Measurements from ENCODE around the gene ANKS1B. TPM values are rescaled to one million over a fixed set of nuclear protein-coding genes. Genes with fewer than 3 reads are reported as not detected.
"Not testable (repeated sequence)": the region's sequence is repeated elsewhere in the genome, so short reads cannot be mapped to it uniquely, and the experiment has no call there.

The ANKS1B gene
- total RNA-seq, 3 donors from 2014 or later, result 0.05 to 0.56 (median 0.16) TPM

DNA sequence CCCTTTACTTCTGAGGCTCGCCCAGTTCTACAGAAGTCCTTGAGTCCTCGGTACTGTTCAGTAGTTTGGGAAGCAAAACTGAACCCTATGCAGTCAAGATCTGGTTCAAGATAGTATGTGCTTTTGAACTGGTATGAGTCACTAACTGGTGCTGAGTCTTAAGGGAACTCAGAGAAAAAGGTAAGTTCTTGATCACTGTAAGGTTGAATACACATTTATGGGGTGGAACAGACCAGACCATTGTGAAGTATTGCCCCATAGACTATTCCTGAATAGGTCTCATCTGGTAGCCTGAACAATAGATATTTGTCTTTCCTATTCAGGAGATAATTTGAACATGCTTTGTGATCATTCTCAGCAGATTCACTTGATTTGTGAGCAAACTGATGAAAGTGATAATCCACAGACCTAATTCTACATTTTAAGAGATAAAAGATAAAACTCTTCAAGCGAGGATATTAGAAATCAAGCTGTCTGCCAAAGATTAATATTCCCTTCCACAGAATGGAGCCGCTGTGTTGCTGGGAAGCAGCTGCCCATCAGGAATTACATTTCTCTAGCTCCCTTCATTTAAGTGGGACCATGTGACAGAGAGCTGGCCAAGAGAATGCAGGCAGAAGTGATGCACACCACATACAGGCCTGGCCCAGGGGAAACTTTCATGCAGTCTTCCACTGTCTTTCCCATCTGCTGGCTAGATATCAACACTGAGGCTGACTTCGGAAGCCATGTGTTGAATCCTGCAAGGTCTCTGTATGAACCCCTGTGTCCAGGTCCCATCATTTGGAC is 707.0 kb downstream of the ANKS1B start:
- no peak for ATAC-seq
- Mint-ChIP-seq H3K27me3 (ENCODE audit: low read depth) (no peaks in the 10 kb centered on the region), H3K4me1 (ENCODE audit: low read depth) (no peaks in the 10 kb centered on the region)

DNA sequence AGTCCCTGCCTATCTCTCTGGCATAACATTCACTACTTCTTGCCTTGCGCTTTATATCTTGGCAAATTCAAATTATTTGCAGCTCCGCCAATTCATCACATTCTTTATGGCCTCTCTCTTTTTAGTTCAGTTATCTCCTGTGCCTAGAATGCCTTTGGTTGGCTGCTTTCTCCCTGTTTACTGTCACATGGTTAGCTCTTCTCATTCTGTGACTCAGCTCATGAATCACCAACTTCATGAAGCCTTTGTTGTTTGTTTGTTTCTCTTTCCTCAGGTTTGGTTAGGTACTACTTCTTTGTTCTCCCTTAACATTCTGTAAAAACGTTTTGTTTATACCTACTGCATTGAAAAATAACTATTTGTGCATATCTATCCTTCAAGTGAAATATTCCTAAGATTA is 713.7 kb downstream of the ANKS1B start:
- H3K4me3 Mint-ChIP-seq, result no peak overlapping the region
- H3K4me1 Mint-ChIP-seq (ENCODE audit: low read depth), result no peaks in the 10 kb centered on the region
- H3K27me3 Mint-ChIP-seq (ENCODE audit: low read depth), result no peaks in the 10 kb centered on the region
- ATAC-seq (no peak), DNase-seq (no peak)
- no peaks in the 10 kb centered on the region for H3K36me3 Mint-ChIP-seq (ENCODE audit: insufficient read depth)
- H3K9me3 Mint-ChIP-seq, result peaks cover 23% of the 10 kb centered on the region

More for the DNA sequence above, 707.0 kb downstream of the ANKS1B start:
- DNase-seq, result no peak
- no peak overlapping the region for H3K4me3 Mint-ChIP-seq
- H3K36me3 Mint-ChIP-seq (ENCODE audit: insufficient read depth), result no peaks in the 10 kb centered on the region
- H3K9me3 Mint-ChIP-seq, result peaks cover 13% of the 10 kb centered on the region

DNA sequence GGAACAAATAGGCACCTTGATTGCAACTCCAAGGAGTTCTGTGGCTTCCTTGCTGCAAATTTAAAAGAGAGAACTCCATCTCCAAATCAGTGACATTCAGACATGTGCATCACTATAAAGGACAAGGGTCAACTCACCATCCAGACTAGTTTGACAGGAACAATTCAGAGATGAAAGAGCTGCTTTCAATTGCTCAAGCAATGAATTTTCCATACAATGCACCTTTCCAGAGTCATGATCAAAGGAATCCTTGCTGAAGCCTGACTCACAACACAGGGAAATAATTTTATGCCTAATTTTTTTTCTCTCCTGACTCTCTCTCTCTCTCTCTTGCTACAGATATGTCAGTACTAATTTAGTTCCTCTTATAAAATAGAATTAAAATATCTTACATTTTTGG is 717.7 kb downstream of the ANKS1B start:
- no peaks in the 10 kb centered on the region for H3K27me3 Mint-ChIP-seq (ENCODE audit: low read depth)
- no peak overlapping the region for H3K4me3 Mint-ChIP-seq
- H3K4me1 Mint-ChIP-seq (ENCODE audit: low read depth), result no peaks in the 10 kb centered on the region
- H3K9me3 Mint-ChIP-seq, result peaks cover 18% of the 10 kb centered on the region
- H3K36me3 Mint-ChIP-seq (ENCODE audit: insufficient read depth), result no peaks in the 10 kb centered on the region
- no peak for DNase-seq
- no peak for ATAC-seq

DNA sequence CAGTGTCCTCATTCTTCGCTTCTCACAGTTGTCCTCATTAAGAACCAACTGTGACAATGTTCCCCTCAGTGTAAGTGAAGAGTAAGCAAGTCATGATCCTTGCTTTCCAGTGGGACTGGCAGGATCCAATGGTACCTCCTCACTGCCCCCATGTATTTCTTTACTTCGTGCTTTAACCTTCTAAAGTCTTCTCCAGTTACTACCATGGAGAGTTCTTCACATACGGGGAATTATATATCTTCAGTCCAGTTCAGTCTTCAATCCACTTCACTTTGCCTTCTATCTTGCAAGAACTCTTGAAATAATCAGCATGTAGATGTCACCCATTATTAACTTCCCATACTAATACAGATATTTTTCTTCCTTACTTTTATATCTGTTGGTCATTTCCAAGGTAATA is 719.1 kb downstream of the ANKS1B start:
- no peaks in the 10 kb centered on the region for H3K36me3 Mint-ChIP-seq (ENCODE audit: insufficient read depth)
- H3K4me3 Mint-ChIP-seq, result no peak overlapping the region
- ATAC-seq, result no peak
- H3K9me3 Mint-ChIP-seq, result peaks cover 10% of the 10 kb centered on the region
- H3K27me3 Mint-ChIP-seq (ENCODE audit: low read depth), result no peaks in the 10 kb centered on the region
- no peak for DNase-seq
- H3K4me1 Mint-ChIP-seq (ENCODE audit: low read depth), result no peaks in the 10 kb centered on the region

DNA sequence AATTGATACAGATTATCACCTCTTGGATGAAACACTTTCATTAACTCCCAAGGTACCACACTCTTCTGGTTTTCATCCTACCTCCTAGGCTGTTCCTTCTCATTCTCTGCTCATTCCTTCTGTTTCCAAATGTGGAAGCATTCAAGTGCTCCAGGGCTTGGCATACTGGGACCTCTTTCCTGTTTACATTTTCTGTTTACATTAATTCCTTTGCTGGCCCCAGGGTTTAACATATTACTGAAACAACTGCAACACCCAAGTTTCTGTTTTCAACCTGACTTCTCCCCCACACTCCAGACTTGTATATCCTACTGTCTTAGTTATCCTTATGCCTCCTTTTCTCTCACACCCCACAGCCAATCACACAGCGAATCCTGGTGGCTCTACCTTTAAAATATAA is 723.5 kb downstream of the ANKS1B start:
- H3K9me3 Mint-ChIP-seq, result peaks cover 5% of the 10 kb centered on the region
- no peak overlapping the region for H3K4me3 Mint-ChIP-seq
- no peaks in the 10 kb centered on the region for H3K27me3 Mint-ChIP-seq (ENCODE audit: low read depth)
- ATAC-seq, result no peak
- H3K36me3 Mint-ChIP-seq (ENCODE audit: insufficient read depth), result no peaks in the 10 kb centered on the region
- no peak for DNase-seq
- H3K4me1 Mint-ChIP-seq (ENCODE audit: low read depth), result no peaks in the 10 kb centered on the region

DNA sequence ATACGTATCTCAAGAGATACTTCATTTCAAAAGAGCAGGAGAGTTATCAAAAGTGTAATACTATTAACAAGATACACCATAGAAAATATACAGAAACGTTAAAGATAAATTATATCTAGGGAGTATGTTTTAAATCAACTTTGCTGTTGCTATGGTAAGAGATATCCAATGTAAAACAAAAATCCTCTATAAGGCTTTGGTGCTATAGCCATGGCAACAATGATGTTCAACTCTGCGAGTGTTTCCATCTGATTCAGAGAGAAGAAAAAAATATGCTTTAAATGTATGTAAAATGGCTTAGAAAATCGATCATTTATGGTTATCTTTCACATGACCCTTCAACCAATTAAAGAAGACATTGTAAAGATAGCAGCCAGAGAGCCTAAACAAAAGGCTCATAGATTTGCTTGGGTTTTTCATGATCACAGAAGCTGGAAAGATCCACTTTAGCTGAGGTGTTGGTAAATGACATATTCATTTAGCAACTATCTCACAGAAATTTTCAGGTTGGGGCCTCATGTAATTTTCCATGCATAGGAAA is 724.2 kb downstream of the ANKS1B start:
- Mint-ChIP-seq H3K36me3 (ENCODE audit: insufficient read depth) (no peaks in the 10 kb centered on the region), H3K9me3 (peaks cover 2% of the 10 kb centered on the region), H3K27me3 (ENCODE audit: low read depth) (no peaks in the 10 kb centered on the region), H3K4me1 (ENCODE audit: low read depth) (no peaks in the 10 kb centered on the region), H3K4me3 (no peak overlapping the region)
- DNase-seq (no peak), ATAC-seq (no peak)

DNA sequence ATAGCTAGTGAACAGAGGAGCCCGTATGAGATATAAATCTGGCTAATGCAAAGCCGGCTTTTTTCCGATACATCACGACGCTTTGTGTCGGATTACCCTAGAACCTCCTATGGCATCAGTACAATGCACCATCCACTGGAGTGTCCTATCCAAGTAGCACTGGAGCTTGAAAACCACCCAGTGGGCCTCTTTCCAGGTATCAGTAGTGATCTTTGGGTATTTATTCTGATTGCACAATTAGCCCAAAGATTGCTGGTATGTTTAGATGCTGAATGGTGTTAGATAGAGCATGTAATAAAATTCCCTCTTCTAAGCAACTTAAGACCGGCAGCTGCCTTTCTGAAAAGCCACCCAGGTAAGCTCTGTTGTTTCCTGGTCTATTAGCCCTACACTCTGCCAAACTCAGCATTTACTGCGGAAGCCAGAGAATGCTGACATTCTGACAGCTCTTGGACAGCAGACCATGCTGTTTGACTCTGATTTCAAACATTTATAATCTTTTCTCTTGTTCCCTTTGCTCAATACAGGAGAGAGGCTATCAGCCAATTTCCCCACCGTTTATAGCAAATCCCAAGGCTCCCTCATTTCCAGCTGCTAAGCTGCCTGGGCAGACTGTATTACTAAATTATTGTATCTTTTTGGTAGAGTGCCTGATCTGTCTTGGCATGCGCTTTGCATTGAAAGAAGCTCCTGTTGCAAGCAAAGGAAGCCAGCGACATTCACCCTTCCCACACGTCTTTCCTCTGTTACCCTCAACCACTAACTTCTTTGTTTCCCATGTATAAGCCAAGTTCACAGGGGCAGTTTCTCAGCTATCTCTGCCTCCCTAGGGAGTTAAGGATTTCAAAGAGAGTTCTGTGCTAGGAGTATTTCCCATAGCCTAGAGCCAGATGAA is 725.4 kb downstream of the ANKS1B start:
- no peaks in the 10 kb centered on the region for H3K4me1 Mint-ChIP-seq (ENCODE audit: low read depth)
- H3K9me3 Mint-ChIP-seq, result no peaks in the 10 kb centered on the region
- H3K4me3 Mint-ChIP-seq, result no peak overlapping the region
- H3K27me3 Mint-ChIP-seq (ENCODE audit: low read depth), result no peaks in the 10 kb centered on the region
- no peak for DNase-seq
- no peaks in the 10 kb centered on the region for H3K36me3 Mint-ChIP-seq (ENCODE audit: insufficient read depth)
- ATAC-seq, result no peak

DNA sequence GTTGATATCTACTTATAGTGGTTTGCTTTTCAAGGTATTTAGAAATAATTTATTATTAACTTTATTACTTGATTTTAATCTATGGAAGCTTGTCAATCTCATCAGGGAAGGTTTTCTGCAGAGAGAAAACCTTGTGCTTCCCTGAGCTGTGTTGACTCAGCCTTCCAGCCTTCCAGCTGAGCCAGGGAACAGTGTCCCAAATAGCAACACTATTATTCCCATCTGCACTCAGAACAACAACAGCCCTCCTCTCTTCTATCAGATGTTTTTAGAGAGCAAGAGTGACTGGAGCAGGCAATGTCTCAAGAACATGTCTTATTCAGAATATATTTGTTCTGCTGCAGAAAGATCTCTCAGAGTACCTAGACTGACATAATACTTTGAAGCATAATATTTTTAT is 727.1 kb downstream of the ANKS1B start:
- Mint-ChIP-seq H3K4me3 (no peak overlapping the region), H3K4me1 (ENCODE audit: low read depth) (no peaks in the 10 kb centered on the region), H3K36me3 (ENCODE audit: insufficient read depth) (no peaks in the 10 kb centered on the region), H3K9me3 (no peaks in the 10 kb centered on the region), H3K27me3 (ENCODE audit: low read depth) (no peaks in the 10 kb centered on the region)
- ATAC-seq, result no peak
- no peak for DNase-seq

DNA sequence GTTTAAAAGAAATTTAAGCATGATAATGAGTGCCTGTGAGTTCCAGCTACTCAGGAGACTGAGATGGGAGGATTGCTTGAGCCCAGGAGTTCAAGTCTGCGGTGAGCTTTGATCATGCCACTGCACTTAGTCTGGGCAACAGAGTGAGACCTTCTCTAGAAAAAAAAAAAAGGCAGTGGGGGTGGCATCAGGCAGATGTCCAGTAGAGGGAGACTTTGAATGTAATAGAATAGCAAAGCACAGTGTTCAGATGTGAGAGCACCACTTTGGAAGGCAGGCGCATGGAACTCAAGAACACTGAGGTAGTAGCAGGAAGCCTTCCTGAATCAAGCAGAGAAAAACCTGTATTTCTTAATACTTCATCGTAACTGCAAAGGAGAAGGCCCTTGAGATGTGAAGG is 731.7 kb downstream of the ANKS1B start:
- Mint-ChIP-seq H3K9me3 (no peaks in the 10 kb centered on the region), H3K36me3 (ENCODE audit: insufficient read depth) (no peaks in the 10 kb centered on the region), H3K4me3 (no peak overlapping the region), H3K4me1 (ENCODE audit: low read depth) (no peaks in the 10 kb centered on the region), H3K27me3 (ENCODE audit: low read depth) (no peaks in the 10 kb centered on the region)
- no peak for ATAC-seq
- DNase-seq, result no peak

DNA sequence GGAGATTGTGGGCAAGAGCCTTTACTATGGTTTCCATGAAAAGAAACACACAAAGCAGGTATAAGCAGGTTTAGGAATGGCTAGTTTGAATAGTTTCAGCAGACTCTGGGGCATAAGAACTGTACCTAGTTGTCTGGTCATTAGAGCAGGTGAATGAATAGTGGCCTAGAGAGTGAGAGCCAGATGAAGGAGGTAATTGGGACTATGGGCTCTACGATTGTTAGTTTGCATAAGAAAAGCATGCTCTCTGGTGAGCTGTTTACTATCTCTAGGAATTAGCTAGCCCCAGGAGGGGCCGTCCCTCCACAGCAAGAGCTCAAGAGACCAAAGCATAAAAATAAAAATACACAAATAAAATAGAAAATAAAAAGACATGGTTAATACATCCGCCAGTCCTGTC is 734.6 kb downstream of the ANKS1B start:
- ATAC-seq (no peak), DNase-seq (no peak)
- H3K9me3 Mint-ChIP-seq, result no peaks in the 10 kb centered on the region
- H3K4me3 Mint-ChIP-seq, result no peak overlapping the region
- H3K27me3 Mint-ChIP-seq (ENCODE audit: low read depth), result no peaks in the 10 kb centered on the region
- H3K36me3 Mint-ChIP-seq (ENCODE audit: insufficient read depth), result no peaks in the 10 kb centered on the region
- H3K4me1 Mint-ChIP-seq (ENCODE audit: low read depth), result no peaks in the 10 kb centered on the region

DNA sequence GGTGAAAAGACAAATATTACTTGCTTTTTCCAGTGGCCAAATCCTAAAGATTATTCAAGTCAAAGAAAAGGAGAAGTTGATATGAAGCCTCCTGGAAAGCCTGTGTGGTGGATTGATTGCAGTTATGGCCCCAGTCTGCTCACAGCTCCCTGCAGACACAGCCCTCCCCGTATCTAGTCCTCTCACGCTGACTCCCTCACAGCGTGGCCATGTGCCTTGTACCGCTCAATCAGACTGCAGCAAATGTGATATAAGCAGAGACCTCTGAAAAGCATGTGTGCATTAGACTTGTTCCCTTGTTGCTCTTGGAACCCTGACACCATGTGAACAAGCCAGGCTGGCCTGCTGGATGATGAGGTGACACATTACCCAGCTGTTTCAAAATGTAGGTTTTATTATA is 735.2 kb downstream of the ANKS1B start:
- H3K27me3 Mint-ChIP-seq (ENCODE audit: low read depth), result no peaks in the 10 kb centered on the region
- H3K9me3 Mint-ChIP-seq, result no peaks in the 10 kb centered on the region
- no peaks in the 10 kb centered on the region for H3K4me1 Mint-ChIP-seq (ENCODE audit: low read depth)
- H3K4me3 Mint-ChIP-seq, result no peak overlapping the region
- no peaks in the 10 kb centered on the region for H3K36me3 Mint-ChIP-seq (ENCODE audit: insufficient read depth)
- ATAC-seq (no peak), DNase-seq (no peak)

DNA sequence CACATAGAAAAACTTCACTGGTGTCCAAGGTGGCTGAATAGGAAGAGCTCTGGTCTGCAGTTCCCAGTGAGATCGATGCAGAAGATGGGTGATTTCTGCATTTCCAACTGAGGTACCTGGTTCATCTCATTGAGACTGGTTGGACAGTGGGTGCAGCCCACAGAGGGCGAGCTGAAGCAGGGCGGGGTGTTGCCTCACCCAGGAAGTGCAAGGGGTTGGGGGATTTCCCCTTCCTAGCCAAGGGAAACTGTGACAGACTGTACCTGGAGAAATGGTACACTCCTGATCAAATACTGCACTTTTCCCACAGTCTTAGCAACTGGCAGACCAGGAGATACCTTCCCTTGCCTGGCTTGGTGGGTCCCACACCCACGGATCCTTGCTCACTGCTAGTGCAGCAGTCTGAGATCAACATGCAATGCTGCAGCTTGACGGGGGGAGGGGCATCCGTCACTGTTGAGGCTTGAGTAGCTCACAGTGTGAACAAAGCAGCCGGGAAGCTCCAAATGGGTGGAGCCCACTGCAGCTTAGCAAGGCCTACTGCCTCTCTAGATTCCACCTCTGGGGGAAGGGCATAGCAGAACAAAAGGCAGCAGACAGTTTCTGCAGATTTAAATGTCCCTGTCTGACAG is 746.7 kb downstream of the ANKS1B start:
- H3K4me1 Mint-ChIP-seq (ENCODE audit: low read depth); DNase-seq; H3K4me3 Mint-ChIP-seq; ATAC-seq; H3K36me3 Mint-ChIP-seq (ENCODE audit: insufficient read depth); H3K27me3 Mint-ChIP-seq (ENCODE audit: low read depth): not testable (repeated sequence)
- H3K9me3 Mint-ChIP-seq, result peaks cover 11% of the 10 kb centered on the region

DNA sequence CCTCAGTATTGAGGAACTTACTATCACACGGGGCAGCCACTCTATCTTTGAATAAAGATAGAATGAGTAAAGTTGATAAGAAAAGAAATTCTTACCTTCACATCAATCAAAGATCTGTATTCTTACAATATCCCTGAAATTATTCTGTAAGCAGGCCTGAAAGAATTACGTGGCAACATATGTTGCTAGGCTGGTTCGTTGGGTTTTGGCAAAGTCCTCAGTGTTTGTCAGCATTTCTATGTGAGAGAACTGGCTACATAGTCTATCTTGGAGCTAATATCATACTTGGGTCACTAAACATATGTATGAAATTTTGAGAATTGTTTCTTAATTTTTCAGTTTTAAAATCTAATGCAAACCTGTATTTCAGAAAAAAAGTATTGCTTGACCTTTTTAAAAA is 749.4 kb downstream of the ANKS1B start:
- H3K4me3 Mint-ChIP-seq, result no peak overlapping the region
- H3K27me3 Mint-ChIP-seq (ENCODE audit: low read depth), result no peaks in the 10 kb centered on the region
- ATAC-seq (no peak), DNase-seq (no peak)
- H3K9me3 Mint-ChIP-seq, result no peaks in the 10 kb centered on the region
- no peaks in the 10 kb centered on the region for H3K4me1 Mint-ChIP-seq (ENCODE audit: low read depth)
- no peaks in the 10 kb centered on the region for H3K36me3 Mint-ChIP-seq (ENCODE audit: insufficient read depth)

DNA sequence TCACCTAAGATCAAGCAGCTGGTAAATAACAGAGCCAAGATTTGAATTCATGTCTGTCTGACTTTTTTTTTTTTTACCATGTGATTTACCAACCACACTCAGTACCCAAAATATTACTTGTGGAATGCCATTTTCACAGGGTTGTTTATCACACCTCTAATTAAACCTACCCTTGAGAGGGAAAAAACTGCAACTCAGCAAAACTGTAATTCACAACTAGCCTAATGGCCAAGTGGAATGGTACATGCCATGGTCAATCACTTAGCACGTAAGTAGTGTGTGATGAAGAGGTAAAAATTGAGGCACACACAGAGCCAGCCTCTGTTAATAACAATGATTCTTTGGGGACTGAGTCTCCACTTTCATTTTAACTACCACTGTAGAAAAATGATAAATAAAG is 750.0 kb downstream of the ANKS1B start:
- ATAC-seq, result no peak
- no peaks in the 10 kb centered on the region for H3K27me3 Mint-ChIP-seq (ENCODE audit: low read depth)
- no peak overlapping the region for H3K4me3 Mint-ChIP-seq
- no peaks in the 10 kb centered on the region for H3K9me3 Mint-ChIP-seq
- H3K36me3 Mint-ChIP-seq (ENCODE audit: insufficient read depth), result no peaks in the 10 kb centered on the region
- no peaks in the 10 kb centered on the region for H3K4me1 Mint-ChIP-seq (ENCODE audit: low read depth)
- DNase-seq, result no peak
